ENCODE measurements around the gene WDR48.

WDR48 gene

DNA sequence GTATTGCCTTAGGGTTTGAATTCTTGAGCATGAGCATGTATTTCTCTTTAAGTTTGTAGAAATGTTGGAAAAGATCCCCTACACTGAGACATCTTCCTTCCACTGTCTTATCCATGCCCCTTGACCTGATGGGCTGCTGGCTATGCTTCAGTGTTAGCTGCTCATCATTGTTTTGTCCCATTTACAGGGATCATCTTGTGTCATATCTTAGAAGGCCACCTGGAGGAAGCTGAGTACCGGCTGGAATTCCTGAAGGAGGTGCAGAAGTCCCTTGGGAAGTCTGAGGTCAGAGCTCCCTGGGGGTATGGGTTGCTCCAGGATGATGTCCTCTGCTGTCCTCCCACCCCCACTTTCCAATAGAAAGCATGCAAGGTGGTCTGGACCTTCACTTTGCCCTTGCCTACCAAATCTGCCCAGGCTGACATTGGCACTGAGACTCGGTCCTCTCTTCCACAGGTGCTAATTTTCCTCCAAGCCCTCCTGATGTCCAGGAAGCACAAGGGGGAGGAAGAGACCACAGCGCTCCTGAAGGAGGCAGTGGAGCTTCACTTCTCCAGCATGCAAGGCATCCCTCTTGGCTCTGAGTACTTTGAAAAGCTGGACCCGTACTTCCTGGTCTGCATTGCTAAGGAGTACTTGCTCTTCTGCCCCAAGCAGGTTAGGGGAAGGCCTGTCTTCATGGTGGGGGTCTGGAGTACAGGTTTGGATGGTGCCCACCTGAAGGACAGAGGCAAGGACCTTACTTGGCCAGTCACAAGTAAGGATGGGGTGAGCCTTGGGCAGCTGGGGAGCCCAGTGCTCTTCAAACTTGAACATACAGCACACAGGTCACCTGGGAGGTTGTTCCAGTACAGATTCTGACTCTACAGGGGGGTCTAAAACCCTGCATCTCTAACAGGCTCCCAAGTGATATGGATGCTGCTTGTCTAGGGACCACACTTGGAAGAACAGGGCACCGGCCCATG lies 73.3 kb downstream of the WDR48 start:
- DNase-seq (ENCODE audit: low spot score): peak; percentile 47

DNA sequence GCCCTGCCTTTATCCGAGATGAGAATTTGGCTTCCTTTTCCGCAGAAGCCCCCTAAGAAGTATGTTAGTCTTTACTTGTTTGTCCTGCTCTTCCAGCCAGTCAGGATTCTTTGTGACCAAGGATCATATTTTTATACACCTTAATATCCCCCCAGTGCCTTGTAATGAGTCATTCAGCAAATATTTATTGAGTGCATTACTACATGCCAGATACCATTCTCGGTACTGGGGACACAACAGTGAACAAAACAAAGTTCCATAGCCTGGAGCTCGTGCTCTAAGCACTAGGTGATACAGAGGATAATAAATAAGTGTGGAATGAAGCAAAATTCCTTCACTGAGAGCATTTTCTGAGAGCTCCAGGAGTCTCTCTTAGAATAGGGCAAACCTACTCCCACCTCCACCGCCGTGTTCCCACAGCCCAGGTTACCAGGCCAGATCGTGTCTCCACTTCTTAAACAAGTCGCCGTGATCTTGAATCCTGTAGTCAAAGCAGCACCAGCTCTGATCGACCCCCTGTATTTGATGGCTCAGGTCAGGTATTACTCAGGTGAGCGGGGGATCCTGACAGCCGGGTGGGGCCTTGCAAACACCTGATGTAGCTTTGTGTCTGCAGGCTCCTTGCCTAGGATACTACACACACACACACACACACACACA lies 74.2 kb downstream of the WDR48 start:
- no peak for DNase-seq (ENCODE audit: low spot score)

DNA sequence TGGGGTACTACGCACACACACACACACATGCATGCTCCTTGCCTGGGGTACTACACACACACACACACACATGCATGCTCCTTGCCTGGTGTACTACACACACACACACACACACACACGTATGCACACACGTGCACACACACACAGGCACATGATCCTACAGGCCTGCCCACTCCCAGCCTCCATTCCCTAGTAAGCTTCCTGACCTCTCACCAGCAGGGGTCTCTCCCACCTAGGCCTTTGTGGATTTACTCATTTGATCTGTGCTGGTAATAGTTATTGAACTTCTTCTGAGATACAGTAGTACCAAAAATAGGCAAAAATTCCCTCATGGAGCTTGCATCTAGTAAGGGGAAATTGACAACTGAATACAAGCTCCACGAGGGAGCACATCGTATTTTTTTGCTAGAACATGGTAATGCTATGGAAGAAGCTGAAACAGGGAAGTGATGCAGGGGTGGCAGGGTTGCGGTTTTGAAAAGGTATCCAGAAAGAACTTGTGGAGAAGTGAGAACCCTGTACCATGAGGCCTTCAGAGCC lies 74.8 kb downstream of the WDR48 start:
- DNase-seq (ENCODE audit: low spot score): peak; percentile 60

DNA sequence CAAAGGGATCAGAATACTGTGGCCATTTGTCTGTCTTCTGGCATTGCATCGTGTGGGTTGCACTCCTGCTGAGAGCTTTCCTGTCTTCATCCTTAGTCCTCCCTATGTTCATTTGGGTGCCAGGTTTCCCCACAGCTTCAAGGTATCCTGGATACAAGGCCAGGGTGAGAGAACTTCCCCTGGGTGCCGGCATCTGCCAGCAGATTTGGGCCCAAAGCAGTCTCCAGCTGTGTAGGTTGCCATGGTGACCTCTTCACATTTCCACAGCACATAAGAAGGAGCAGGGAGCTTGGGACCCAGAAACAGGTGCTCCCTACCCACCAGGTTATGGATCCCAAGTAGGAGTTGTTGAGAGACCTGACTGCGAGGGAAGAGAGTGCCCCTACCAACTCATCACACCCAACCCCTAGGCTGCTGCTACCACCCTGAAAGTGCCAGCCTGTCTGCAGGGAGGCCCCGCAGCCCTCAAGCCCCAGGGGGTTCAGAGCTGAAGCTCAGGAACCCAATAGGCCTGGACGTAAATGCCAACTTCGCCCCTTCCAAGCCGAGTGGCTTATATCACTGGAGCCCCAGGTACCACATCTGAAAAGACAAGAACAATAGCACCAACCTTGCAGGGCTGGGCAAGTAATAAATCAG lies 75.6 kb downstream of the WDR48 start:
- DNase-seq (ENCODE audit: low spot score): no peak

DNA sequence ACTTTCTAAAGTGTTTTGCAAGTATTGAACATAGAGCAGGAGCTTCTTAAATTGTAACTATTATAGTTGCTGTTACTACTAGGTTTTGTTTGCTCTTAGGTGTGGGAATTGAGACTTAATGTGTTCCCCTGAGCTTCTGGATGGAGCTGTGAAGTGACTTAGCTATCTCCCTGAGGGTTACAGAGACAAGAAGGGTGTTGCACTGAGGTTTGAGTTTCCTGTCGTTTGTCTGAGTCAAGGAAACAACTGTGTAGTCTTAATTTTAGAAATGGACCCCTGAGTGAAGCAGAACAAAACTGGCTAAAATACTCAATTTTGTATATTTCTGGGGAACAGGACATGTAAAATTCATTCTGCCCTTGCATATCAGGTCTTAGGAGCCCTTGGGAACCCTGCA lies 76.1 kb downstream of the WDR48 start:
- no peak for DNase-seq (ENCODE audit: low spot score)

DNA sequence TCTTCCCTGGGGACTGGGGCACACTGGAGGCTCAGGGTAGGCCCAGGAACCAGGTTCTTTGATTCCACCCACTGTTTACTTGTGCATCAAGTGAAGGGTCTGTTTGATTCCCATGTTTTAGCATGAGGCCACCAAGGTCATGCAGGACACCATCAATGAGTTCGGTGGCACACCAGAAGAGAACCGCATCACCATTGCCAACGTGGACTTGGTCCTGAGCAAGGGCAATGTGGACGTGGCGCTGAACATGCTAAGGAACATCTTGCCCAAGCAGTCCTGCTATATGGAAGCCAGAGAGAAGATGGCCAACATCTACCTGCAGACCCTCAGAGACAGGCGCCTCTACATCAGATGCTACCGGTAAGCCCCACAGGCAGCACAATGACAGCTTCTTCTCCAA lies 77.1 kb downstream of the WDR48 start:
- DNase-seq (ENCODE audit: low spot score): no peak

DNA sequence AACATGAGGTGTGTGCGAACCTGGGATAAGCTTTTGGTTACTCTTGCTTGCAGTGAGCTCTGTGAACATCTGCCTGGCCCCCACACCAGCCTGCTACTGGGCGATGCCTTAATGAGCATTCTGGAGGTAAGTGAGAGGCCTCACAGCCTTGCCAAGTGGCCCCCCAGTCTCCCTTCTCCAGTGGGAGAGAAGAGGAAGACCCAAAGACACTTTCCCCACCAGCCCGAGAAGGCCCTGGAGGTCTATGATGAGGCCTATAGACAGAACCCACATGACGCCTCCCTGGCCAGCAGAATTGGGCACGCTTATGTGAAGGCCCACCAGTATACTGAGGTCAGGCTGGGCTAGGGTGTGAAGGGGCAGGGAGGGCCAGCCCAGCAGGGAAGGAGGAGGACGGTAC lies 78.2 kb downstream of the WDR48 start:
- DNase-seq (ENCODE audit: low spot score): no peak

DNA sequence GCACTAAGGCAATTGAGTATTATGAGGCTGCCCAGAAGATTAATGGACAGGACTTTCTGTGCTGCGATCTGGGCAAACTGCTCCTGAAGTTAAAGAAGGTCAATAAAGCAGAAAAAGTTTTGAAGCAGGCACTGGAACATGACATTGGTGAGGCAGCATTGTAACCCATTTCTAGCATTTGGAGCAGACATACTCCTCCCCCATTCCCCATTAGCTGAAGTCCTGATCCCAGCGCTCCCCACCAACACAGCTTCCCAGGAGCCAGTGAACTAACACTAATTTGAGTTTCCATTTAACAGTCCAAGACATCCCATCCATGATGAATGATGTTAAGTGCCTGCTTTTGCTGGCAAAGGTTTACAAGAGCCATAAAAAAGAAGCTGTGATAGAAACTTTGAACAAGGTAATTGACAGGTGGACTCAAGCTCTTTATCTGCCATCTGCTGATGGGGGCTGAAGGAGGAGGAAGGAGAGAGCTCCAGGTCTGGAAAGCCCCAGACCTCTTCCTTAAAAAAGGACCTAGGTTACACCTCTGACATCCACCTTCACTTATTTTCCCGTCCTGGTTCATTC lies 79.0 kb downstream of the WDR48 start:
- DNase-seq (ENCODE audit: low spot score): no peak

DNA sequence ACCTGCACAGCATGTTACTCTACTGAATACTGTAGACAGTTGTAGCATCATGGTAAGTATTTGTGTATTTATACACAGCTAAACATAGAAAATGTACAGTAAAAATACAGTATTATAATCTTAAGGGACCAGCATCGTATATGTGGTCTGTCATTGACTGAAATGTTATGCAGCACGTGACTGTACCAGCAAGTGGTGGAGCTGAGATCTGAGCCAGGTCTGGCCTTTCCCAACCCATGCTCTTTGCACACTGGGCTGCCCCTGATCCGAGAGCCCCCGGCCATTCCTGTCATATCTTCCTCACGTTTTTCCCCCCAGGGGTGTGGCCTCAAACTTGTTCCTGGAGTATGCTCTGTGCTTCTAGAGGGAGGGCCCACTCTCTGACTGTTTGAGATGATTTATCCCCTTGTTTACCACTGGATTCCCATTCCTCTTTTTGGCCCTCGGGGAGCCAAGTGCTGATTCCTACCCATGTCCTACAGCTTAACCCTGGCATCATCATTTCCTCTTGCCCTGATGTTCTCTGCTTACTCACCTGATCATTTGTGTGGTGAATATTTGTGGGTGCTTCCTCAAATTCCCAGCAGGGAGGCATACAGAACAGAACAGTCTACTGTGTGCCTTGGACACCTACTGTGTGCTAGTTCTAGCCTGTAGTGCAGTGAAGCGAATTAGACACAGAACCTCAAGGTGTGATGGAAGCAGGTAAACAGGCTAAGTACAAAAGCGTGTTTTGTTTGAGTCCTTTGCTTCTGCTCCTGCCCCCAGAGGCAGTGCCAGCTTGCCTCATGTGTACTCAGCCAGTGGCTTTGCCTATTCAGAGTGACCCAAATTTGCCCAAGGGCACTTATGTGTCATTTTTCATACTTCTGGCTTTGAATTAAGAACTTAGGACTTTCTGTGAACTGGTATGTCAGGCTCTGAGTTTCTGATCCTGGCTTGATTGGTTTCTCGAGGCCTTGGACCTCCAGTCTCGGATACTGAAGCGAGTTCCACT lies 80.6 kb downstream of the WDR48 start:
- no peak for DNase-seq (ENCODE audit: low spot score)

DNA sequence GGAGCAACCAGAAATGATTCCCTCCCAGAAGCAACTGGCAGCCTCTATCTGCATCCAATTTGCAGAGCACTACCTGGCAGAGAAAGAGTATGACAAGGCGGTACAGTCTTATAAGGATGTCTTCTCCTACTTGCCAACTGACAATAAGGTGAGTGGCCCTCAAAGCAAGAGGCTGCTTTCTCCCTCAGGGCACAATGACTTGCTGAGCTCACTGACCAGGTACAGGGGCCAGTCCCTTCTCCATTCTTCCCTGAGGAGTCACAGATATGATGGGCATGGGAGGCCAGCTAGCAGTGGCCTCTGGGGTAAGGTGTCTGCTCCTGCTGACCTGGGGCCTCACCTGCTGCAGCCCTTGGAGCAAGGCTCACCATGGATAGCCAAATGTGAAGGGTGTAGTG lies 81.3 kb downstream of the WDR48 start:
- no peak for DNase-seq (ENCODE audit: low spot score)

DNA sequence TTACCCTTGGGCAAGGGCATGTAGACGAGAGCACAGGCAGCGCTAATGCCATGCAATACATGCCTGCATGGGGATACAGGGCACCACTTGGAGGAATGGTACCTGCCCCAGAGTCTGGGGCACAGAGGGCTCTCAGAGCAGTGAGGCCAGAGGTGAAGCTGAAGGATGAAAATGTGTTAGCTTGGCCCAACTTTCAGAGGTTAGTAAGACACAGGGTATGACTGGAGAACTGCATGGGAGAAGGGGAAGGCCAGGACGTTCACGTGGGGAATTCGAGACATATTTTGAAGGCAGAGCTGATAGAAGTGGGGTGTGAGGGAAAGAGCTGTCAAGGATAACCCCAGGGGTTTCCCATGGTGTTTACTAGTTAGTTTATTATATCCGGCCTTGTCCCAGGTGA lies 82.0 kb downstream of the WDR48 start:
- no peak for DNase-seq (ENCODE audit: low spot score)

DNA sequence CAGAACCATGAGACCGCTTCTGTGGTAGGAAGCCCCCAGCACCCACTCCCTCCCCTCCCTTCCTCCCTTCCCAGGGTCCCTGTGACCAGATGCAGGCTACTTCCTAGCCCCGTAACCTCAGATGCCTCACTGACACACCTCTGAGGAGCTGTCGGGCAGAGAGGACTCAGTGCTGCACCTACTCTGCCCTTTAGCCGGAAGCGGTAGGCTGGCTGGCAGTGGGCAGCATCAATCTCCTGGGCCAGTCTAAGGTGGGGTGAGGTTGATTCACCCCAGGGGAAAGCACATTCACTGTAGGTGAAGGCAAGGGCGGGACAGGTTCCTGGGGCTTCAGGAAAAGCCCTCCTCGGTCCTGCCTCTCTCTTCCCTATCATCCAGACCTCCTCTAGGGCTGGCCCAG lies 82.5 kb downstream of the WDR48 start:
- DNase-seq (ENCODE audit: low spot score): no peak

DNA sequence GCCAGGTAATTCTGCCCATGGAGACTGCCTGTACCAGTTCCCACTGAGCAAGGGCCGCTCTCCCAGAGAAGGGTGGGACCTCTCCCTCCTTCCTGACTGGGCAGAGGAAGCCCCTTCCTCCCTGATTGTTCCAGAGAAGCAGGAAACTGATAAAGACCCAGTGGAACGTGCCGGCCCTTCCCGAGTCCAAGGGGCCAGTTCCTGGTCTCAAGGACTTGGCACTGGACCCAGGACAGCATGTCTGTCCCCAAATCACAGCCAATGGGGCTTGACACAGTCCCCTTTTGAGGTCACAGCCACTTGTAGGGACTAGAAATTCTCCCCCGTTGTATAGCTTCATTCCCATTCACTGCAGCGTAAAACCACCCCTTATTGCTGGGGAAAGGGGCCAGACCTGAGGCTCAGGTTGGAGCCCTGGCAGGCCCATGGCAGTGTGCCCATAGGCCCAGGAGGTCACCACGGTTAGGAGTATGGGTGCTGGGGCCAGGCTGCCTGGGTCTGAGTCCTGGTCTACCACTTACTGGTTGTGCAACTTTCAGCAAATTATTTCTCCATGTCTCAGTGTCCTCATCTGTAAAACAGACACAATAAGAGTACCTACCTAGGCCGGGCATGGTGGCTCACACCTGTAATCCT lies 83.5 kb downstream of the WDR48 start:
- no peak for DNase-seq (ENCODE audit: low spot score)

DNA sequence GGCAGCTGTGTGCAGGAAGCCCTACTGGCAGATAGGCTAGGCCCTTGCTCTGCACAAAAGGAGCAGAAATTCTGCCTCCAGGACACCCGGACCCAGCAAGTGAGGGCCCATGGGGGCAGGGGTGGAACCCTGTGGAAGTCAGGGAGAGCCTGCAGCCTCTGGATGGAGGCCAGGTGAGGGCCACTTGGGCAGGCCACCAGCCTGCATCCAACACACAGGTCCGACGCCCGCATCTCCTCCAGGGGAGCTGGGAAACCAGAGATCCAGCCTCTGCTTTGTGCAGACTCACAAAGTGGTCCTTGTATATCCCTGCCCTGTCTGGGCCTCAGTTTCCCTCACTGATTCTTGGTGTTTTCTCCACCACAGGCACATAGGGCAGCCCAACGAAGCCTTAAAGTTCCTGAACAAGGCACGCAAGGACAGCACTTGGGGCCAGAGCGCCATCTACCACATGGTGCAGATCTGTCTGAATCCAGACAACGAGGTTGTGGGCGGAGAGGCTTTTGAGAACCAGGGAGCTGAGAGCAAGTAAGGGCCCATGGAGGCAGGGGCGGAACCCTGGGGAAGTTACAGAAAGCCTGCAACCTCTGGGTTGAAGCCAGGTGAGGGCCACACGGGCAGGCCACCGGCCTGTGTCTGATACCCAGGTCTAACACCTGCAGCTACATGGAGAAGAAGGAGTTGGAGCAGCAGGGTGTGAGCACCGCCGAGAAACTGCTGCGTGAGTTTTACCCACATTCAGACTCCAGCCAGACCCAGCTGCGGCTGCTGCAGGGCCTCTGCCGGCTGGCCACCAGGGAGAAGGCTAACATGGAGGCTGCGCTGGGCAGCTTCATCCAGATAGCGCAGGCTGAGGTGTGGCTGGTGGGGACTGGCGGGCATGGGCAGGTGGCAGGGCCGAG lies 85.0 kb downstream of the WDR48 start:
- no peak for DNase-seq (ENCODE audit: low spot score)

DNA sequence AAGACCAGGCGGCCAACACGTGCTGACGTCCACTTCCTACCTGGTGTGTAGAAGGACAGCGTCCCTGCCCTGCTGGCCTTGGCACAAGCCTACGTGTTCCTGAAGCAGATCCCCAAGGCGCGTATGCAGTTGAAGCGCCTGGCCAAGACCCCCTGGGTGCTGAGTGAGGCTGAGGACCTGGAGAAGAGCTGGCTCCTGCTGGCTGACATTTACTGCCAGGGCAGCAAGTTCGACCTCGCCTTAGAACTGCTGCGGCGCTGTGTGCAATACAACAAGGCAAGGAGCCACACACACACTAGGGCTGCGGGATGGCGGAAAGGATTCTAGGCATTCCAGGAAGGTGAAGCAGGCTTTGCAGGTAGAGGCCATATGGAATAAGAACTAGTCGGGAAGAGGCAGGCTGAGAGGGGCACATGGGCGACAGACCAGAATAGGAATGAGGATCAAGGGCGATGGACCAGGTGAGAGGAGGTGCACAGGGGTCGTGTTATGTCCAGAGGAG lies 85.7 kb downstream of the WDR48 start:
- DNase-seq (ENCODE audit: low spot score): no peak

DNA sequence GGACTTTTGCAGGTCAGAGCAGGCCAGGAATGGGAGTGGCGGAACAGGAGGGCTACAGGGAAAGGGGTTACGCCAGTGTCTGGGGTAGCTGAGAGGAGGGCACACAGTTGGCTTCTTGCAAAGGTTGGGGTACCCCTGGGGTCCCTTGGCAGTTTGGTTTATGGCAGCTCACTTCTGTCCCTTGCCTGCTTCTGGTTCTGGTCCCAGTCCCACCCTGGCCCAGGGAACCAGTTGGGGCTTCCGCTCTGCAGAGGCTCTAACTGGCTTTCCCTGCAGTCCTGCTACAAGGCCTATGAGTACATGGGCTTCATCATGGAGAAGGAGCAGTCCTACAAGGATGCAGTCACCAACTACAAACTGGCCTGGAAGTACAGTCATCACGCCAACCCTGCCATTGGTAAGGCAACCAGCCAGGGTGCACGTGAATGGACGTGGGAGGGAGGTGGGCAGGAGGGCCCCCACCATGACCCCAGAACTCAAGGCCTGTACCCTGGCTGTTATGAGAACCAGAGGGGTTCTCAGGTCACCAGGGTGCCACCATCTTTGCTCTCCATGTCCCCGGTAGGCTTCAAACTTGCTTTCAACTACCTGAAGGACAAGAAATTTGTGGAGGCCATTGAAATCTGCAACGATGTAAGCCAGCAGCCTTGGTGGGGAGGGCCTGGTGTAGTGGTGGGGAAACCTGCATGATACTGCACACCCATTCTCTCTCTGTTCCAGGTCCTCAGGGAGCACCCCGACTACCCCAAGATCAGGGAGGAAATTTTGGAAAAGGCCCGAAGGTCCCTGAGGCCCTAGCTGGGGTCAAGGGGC lies 86.4 kb downstream of the WDR48 start:
- no peak for DNase-seq (ENCODE audit: low spot score)

DNA sequence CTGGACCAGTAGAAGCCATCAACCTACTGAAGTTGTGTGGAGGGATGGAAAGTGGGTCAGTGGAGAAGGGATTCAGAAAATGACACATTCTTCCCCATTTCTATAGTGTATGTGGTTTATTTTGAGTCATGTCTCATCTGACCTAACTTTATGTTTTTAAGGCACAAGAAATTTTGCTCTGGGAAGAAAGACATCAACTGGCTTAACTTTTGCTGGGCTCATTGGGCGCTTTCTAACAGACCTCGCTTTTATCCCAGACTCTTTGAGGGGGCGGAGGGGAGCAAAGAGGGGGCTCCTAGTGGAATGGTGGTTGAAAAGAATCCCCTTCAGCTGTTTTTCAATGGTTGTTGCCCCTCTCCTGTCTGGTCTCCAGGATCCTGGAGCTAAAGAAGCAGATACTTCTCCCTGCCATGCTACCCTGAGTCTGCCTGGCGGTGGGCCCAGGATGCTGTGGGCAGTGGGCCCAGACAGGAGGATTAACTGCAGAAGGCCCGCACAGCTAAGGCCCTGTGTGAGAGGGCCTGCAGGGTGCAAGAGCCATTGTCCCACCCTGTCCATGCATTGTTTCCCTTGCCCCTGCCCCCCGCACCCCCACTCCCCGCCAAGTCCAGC lies 87.1 kb downstream of the WDR48 start:
- no peak for DNase-seq (ENCODE audit: low spot score)

DNA sequence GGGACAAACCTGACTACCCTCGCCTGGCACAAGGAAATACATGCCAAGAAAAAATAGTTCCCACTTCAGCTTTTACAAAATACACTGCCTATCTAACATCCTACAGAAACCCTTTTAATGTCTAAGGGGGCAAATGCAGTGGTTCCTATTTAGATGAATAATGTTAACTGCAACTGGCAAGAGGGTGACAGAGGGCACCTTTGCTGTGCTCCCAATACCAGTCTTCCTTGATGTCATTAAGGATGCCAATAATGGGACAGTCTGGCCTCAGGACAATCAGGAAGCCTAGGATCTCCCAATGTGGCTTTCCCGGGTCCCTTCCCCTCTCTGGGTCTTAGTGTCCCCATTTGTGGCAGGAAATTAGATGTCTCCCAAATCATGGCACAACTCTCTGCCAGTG lies 87.6 kb downstream of the WDR48 start:
- no peak for DNase-seq (ENCODE audit: low spot score)
